Endometrial microvascular endothelial cells (primary cell): ENCODE data around the gene FA2H. TPM values are rescaled to one million over a fixed set of nuclear protein-coding genes. Genes with fewer than 3 reads are reported as not detected.
"Not testable (repeated sequence)": the region's sequence is repeated elsewhere in the genome, so short reads cannot be mapped to it uniquely, and the experiment has no call there.

Source experiments
- in situ Hi-C: cut with HindIII; loops from 2 replicates; pipeline ENCODE4 v1.10.0; 2017; ENCODE audit warnings: low sequenced_read_pairs, low pct_unique_long_range_greater_than_20kb; ENCODE audit errors: inconsistent ontology term
- total RNA-seq: library from RNA; depleted of rRNA; stranded (reverse); fragments of >200 nt; gene quantifications from one replicate; pipeline ENCODE4 v1.2.3, GENCODE V29; 2015; ENCODE audit errors: inconsistent ontology term

FA2H gene
- total RNA-seq, 1 donor from 2014 or later = not detected

DNA sequence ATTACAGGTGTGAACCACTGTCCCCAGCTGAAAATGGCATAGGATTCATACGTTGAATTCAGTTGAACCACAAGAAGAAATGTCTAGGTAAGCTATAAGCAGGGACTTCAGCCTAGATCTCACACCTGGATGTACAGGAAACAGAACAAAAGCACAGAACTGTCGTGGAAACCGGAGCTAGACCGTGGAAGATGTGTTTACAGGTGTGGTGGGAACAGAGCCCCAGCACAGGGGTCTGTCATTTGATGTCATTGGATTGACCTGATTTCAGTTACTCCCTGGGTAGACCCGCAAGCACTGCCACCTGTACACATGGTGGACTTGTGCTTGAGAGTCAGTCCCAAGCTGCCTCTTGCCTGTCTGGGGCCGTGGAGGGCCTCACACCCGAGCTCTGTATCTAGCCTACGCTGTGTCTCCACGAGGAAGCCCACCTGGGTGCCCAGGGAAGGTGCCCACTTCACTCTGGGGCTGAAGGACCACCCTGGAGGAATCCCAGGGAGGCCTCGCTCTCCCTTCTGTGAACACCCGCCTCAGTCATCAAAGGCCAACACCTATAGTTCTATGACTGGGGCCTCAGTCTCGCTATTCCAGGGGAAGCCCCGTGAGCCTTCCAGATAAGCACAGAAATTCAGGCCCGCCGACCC lies 41.8 kb downstream of the FA2H start:
- in situ Hi-C loops = no loop called here

DNA sequence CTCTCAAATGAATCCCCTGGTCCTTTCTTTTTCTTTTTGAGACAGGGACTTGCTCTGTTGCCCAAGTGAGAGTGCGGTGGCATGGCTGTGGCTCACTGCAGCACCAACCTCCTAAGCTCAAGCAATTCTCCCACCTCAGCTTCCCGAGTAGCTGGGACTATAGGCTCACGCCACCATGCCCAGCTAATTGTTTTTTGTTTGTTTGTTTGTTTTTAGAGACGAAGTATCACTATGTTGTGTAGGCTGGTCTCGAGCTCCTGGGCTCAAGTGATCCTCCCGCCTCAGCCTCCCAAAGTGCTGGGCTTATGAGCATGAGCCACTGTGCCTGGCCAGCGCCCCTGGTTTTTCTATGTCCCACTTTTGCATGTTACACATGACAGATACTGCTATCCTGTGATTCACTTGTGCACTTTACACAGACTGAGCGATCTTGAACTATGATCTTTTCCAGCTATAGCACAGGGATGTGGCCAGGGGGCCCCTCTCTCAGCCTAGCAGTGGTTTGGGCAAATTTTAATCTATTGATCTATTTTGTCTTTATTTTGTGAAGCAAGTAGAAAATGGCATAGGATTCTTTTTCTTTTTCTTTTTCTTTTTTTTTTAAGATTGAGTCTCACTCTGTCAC lies 42.7 kb downstream of the FA2H start:
- in situ Hi-C loops = no loop called here

DNA sequence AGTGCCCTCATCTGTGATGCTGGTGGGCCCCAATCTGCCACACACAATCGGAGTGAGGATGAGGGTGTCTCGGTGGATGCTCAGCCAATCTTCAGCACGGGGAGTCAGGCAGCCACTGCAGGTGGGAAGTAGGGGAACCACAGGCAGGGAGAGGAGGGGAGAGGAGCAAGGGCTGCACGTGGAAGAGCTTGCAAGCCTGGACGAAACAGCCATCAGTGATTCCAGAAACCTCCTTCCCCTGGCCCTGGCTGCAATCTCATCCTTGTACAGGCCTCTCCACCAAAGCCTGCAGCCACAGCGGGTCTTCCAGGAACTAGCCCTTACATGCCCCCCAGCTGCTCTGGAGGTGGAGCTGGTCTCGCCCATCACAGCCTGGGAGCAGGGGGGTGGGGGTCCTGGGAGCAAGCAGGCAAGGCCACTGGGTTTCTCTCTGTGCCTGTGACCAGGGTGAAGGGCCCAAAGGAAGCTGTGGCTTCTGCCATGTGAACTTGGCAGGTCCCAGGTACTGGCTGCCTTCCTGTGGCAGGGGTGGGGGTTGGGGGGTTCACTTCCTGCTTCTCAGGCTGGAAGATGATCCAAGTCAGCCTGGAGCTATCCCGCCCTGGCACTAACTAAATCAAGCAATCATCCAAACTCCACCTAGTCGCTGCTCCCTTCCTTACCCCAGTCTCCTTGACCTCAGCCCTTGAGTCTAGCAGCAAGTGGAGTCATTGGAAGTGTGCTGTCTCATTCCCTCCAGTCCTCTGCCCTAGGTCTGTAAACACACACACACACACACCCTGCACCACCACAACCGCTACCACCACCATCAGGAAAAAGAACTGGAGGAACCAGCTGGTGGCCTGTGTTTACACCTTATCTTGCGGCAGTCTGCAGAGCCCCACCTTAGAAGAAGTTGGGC lies 44.6 kb downstream of the FA2H start:
- in situ Hi-C loops = no loop called here

DNA sequence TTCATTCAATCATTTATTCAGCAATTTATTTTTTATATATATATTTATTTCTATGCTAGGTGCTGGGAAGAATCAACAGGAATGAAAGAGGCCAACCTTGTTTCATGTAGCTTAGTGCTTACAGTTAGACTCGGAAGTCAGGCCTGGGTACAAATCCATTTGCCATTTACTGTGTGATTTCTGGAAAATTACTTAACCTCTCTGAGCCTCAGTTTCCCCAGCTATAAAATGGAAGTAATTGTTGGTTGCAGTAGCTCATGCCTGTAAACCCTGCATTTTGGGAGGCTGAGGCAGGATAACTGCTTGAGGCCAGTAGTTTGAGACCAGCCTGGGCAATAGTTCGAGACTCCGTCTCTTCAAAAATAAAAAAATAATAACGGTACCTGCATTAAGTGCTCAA lies 46.7 kb downstream of the FA2H start:
- in situ Hi-C loops = no loop called here

DNA sequence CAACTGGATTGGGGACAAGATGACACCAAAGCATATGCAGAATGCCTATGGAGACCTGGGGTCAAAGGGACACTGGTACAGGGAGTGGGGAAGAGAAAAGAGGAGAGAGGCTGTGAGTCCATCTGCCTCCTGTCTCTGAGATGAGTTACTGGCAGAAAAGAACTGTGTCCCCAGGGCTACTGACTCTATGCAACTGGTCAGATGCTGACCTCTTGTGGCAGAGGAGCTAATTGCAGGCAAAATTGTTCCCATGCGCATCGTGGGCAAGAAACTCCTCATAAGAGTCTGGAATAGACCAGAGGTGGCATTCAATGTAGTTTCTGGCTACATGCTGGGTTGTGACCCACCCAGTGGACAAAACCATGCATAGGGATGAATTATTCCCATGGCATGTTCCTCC lies 47.9 kb downstream of the FA2H start:
- in situ Hi-C loops = no loop called here

DNA sequence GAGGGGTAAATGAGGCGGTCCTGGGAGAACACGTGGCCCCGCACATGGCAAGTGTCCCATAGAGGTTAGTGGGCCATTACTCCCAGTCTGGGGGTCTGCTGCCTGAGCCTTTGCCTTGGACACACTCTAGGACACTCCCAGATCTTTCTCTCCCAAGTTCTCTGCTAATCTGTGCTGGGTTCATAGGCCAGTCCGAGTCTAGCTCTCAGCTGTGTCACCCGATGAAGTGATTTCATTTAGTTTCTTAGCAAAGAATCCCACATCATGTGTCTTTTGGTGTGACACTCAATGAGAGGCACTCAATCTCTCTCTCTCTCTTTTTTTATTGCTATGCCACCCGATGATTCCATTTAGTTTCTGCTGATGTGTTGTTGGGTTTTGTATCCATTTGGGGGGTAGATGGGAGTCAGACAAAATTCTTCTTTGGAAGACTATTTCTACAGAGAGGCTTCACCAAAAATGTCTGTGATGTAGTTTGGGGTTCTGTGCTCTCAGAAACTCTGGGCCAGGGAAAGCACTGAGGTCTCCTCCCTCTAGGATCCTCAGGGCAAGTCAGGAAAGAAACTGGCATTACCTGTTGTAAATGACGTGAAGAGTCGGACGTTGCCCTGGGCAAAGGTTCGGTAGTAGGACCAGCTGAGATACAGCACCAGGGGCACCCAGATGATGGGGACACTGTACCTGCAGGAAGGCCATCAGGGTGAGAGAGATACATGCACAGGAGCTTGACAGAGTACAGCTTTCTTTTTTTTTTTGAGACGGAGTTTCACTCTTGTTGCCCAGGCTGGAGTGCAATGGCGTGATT lies 48.8 kb downstream of the FA2H start:
- in situ Hi-C loops = no loop called here

DNA sequence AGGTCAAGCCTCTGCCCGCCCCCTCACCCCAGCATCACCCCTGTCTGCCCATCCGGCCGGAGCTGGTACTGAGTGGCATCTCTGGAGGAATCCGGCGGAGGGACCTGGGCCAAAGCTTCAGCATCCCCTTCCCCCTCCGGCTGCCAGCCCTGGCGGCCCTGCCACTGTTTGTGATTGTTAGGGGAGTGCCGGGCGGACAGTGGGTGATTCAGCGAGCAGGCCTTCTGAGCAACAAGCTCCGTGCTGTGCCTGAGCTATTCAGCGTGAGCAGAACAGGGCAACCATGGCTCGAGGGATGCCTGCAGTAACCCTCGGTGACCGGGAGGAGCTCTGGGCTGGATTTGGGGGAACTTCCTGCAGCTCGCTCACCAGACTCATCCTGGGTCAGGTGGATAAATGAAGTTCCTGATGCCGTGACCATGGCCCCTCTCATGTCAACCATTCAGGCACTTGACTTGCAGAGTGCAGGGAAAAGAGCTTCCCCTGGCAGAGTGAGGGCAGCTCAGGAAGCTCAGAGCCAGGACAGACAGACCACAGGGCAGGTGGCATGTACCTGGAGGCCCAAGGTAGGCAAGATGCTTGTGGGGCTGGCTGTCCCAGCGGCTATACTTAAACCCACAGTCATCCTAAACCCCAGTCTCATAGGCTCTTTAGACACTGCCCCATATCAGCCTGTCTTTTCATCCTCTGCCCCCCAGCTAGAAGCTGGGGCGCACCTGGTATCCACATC lies 49.6 kb downstream of the FA2H start:
- in situ Hi-C loops = no loop called here

DNA sequence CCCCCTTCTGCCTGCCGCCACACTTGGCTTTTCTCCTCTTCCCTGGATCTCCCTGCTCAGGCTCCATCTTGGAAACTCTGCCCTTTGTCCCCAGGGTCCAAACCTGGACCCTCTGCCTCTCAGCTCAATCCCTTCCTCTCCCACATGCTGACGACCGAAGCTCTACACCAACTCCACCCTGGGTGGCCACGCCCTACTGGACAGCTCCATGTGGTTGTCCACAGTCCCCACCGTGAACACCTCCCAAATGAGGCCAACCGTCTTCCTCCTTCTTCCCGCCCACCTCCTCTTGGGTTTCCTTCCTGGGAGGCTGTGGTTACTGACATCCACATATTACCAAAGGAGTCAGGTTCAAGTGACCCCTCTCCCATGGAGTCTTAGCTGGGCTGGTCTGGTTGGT lies 51.4 kb downstream of the FA2H start:
- in situ Hi-C loops = no loop called here

DNA sequence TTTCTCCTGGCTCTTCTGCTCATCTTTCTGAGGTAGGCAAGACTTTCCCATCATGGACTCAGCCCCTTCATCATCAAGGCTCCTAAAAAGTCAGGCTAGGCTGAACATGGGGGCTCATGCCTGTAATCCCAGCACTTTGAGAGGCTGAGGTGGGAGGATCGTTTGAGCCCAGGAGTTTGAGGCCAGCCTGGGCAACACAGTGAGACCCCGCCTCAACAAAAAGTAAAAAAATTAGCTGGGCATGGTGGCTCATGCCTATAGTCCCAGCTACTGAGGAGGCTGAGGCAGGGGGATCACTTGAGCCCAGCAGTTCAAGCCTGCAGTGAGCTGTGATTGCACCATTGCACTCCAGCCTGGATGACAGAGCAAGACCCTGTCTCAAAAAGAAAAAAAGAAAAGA lies 52.5 kb downstream of the FA2H start:
- in situ Hi-C loops = not testable (repeated sequence)

DNA sequence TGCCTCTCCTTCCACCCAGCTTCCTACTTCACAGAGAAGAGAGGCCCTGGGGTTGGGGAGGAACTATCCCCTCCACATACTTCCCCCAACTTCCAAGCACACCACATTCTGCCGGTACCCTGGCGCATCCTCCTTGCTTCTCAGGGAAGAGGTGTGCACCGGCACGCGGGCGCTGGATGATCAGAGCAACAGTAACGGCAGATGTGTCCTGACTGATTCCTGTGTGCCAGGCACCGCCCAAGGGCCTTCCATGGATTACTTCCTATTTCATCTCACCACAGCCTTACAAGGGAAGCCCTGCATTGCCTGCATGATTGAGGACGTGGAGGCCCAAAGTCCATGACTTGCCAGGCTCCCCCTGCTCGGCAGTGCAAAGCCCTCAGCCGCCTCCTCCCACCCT lies 52.9 kb downstream of the FA2H start:
- in situ Hi-C loops = no loop called here

DNA sequence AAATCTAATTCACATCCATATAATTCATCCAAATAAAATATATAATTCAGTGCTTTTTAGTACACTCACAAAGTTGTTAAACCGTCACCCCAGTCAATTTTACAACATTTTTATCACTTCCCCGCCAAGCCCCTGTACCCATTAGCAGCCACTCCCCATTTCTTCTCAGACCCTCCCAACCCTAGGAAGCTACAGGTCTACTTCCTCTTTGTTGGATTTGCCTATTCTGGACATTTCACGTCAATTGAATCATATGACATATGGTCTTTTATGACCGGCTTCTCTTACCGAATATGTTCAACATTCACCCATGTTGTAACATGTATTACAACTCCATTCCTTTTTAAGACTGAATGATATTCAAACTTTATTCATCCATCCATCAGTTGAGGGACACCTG lies 54.0 kb downstream of the FA2H start:
- in situ Hi-C loops = no loop called here

DNA sequence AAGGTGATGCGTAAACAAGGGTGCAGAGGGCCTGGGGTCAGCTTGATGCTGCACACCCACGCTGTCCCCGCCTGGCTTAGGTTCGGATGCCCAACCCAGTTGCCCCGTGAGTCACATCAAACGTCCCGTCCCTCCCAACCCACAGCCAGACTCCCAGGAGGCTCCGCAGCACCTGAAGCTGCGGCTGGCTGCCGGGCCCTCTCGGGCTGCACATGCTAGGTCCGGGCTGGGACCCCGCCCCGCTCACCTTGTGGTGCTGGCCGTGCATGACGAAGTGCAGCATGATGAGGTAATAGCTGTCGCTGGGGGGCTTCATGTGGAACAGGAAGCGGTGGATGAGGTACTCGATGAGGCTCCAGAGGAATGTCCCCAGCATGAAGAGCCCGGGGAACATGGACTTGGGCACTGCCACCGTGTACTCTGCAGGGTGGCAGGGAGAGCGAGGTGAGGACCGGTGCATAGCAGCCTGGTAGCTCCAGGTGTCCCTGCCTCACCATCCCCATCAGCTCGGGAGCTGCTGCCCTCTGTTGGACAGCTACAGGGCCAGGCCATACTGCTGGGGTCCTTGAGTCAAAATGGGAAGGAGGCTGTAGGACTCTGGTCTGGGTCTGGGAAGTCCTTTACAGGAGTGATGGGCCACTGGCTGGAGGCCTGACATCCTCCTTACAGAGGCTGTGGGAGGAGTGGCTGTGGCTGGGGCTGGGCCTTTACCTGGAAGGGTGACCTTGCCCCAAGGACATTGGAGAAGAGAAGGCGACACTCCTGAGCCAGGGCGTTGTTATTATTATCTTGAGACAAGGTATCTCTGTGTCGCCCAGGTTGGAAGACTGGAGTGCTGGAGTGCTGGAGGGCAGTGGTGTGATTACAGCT lies 55.6 kb downstream of the FA2H start:
- in situ Hi-C loops = no loop called here

DNA sequence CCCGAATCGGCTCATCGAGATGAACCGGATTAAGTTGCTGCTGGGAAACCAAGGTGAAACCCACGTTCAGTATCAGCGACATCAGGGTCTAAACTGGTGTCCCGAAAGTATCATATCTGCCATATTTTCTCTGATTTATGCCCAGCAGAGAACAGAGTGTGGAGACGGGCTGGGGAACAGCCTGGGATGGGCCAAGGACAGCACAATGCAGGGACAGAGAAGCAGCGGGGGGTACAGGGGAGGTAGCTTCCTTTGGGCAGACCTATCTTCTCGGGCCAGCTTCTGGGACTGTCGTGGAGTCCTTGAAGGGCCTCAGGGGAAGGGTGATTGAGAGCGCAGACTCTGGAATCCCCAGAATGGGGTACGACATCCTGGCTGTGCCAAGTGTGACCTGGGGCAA lies 56.5 kb downstream of the FA2H start:
- in situ Hi-C loops = no loop called here

DNA sequence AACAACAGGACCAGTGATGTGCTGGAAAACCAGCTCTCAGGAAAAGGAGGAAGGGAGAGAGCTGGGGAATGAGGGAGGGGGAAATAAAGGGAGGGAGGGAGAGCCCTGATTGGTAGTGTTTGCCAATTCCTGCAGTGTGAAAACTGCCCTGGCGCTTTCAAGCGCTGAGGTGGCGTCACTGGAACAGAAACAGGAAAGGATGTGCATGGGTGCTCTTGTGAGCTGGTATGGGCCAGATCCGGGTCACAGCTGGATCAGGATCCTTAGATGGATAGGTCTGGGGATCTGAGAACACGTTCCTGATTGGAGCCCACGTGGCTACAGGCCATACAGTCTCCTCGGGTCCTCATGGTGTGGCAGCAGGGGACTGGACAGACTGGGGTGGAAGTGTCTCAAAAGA lies 57.3 kb downstream of the FA2H start:
- in situ Hi-C loops = no loop called here

DNA sequence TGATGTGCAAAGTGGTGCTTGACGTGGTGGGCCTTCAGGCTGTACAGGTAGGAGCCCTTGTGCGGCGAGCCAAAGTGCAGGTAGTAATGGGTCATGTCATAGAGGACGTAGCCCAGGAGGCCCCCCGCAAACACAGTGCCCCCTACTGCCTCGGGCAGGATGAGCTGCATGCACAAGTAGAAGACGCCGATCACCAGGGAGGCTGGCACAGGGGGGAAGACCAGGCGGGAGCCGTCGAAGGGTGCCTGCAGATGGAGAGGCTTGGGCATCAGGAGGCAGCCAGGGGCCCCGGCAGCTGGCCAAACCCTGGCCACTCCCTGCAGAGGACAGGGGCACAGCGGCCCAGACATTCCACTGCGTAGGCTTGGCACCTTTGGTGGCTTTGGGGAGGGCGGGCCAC lies 58.3 kb downstream of the FA2H start:
- in situ Hi-C loops = no loop called here

DNA sequence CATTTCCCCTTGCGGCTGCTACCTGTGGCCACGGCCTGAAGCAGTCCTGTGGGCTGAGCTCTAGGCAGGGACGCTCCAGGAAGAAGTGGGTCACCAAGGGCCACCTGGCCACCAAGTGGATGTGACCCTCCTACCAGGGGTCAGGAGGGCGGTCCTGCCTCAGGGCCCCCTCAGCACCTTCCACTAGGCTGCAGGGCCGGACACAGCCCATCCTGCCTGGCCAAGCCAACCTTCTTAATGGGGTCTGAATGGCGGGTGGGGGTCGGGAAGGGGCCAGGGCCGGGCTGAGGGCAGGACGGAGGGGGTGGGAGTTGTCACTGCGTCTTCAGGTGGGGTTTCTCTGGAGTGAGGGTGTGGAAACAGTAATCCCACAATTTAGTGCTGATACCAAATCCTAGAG lies 60.7 kb downstream of the FA2H start:
- in situ Hi-C loops = no loop called here

DNA sequence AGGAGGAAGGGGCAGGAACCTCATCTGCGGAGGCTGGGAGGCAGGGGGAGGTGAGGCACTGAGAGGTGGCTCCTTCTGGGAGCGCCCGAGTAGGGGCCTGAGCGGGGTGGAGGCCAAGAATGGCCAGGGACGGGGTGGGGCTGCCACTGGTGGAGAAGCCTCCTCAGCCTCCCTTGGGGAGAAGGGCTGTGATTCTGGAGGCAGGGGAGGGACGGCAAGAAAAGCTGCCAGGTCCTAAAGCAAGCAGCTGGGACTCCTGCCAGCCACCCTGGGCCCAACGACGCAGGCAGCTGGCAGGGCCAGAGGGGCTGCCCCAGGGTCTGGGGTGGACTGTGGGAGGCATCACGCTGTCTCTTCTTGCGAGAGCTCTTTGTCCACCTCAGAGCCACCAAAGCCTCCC lies 61.3 kb downstream of the FA2H start:
- in situ Hi-C loops = no loop called here

DNA sequence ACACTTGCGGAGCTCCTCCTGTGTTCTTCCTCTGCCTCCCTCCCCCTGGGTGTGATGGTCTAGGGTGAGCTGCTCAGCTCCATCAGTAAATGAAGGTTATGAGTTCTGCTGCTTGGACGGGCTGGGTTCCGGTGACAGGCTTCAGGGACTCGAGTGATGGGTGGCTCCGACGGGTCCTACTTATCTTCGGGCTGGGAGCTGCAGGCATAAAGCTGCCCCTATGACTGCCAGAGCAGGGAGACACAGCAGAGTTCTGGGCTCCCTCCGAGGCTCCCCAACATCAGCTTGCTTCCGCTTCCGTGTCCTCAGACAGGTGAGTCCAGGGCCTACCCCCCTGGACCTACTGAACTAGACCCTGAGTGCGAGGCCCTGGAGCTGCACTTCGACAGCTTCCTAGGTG lies 62.7 kb downstream of the FA2H start:
- in situ Hi-C loops = no loop called here
